Transverse colon (tissue), 4 donors: ENCODE results near the gene PTP4A2.

ENCODE experiments used
- EP300 ChIP-seq: sonication (generic); formaldehyde crosslinking; IDR thresholded peaks from one replicate; pipeline ENCODE4 v1.6.1; 2017; ENCODE audit warnings: antibody characterized with exemption, low read depth
- POLR2A ChIP-seq: fragments of 450-650 bp; IDR thresholded peaks from one replicate; pipeline ENCODE4 v1.6.1; 2016; ENCODE audit warnings: antibody characterized with exemption, mild to moderate bottlenecking, moderate library complexity
- POLR2AphosphoS5 ChIP-seq, 3 donors: sonication (generic); formaldehyde crosslinking; IDR thresholded peaks; one replicate each; pipeline ENCODE4 v1.6.1; 2016; ENCODE audit warnings: antibody characterized with exemption in 3 of 3
- TF ChIP-seq, protein P1 (sequence below), 5 experiments: fragments of 200-600 bp in 3 of 5; fragments of 450-650 bp in 2 of 5; sonication (generic) in 3 of 5; IDR thresholded peaks; 1 replicate in 2 of 5; 2 replicates in 3 of 5; pipeline ENCODE4 v1.5.1; 2016 to 2017; ENCODE audit warnings: antibody characterized with exemption in 5 of 5, inconsistent platforms in 3 of 5, mild to moderate bottlenecking in 2 of 5, moderate library complexity in 1 of 5

DNA sequence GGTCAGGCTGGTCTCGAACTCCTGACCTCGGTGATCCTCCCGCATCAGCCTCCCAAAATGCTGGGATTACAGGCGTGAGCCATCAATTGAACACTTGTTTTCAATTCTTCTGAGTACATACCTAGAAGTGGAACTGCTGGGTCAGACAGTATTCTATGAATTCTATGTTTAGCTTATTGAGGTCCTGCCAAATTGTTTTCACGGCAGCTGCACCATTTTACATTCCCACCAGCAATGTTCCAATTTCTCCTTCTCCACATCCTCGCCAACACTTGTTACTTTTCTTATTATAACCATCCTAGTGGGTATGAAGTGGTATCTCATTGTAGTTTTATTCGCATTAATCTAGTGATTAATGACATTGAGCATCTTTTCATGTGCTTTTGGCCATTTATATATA is 49.9 kb downstream of the PTP4A2 start:
- TF ChIP-seq, protein P1, sequence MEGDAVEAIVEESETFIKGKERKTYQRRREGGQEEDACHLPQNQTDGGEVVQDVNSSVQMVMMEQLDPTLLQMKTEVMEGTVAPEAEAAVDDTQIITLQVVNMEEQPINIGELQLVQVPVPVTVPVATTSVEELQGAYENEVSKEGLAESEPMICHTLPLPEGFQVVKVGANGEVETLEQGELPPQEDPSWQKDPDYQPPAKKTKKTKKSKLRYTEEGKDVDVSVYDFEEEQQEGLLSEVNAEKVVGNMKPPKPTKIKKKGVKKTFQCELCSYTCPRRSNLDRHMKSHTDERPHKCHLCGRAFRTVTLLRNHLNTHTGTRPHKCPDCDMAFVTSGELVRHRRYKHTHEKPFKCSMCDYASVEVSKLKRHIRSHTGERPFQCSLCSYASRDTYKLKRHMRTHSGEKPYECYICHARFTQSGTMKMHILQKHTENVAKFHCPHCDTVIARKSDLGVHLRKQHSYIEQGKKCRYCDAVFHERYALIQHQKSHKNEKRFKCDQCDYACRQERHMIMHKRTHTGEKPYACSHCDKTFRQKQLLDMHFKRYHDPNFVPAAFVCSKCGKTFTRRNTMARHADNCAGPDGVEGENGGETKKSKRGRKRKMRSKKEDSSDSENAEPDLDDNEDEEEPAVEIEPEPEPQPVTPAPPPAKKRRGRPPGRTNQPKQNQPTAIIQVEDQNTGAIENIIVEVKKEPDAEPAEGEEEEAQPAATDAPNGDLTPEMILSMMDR (IDR thresholded peaks at IDR 0.05), result no peak
- TF ChIP-seq EP300 (no peak), POLR2A (no peak), POLR2AphosphoS5 (IDR thresholded peaks at IDR 0.05) (no peak)
